COLO829 (cell line): ENCODE measurements around the gene DFFB.

Experiments
- DNase-seq: peaks from one replicate; pipeline ENCODE4 v3.0.0; 2012; ENCODE audit warnings: low spot score

DFFB gene

GRCh38 chr1:3872546-3872945, 15.3 kb downstream of the DFFB start:
- DNase-seq, result no peak

- DNase-seq, result no peak
These were observed 17.5 kb downstream of the DFFB start for GRCh38 chr1:3874736-3875135.

- no peak for DNase-seq
These were observed 19.4 kb downstream of the DFFB start for GRCh38 chr1:3876716-3877115.

- DNase-seq, result no peak
These were observed 21.8 kb downstream of the DFFB start for GRCh38 chr1:3879099-3879498.

- DNase-seq, result no peak
These were observed 22.6 kb downstream of the DFFB start for GRCh38 chr1:3879787-3880428.

- DNase-seq, result no peak
These were observed 23.3 kb downstream of the DFFB start for GRCh38 chr1:3880429-3881192.

GRCh38 chr1:3881193-3881480, 23.9 kb downstream of the DFFB start:
- DNase-seq, result no peak

GRCh38 chr1:3883194-3883925, 26.1 kb downstream of the DFFB start:
- DNase-seq, result no peak

GRCh38 chr1:3884966-3885365, 27.7 kb downstream of the DFFB start:
- no peak for DNase-seq

GRCh38 chr1:3885611-3886010, 28.3 kb downstream of the DFFB start:
- DNase-seq, result no peak

GRCh38 chr1:3886106-3886670, 28.9 kb downstream of the DFFB start:
- DNase-seq, result no peak

GRCh38 chr1:3886691-3887090, 29.4 kb downstream of the DFFB start:
- no peak for DNase-seq

- DNase-seq, result no peak
These were observed 31.0 kb downstream of the DFFB start for GRCh38 chr1:3888301-3888700.

GRCh38 chr1:3889936-3890335, 32.7 kb downstream of the DFFB start:
- DNase-seq, result no peak

- DNase-seq, result no peak
These were observed 33.4 kb downstream of the DFFB start for GRCh38 chr1:3890389-3891328.

- DNase-seq, result no peak
These were observed 34.1 kb downstream of the DFFB start for GRCh38 chr1:3891329-3891865.

- no peak for DNase-seq
These were observed 35.5 kb downstream of the DFFB start for GRCh38 chr1:3892748-3893147.

- DNase-seq, result no peak
These were observed 35.9 kb downstream of the DFFB start for GRCh38 chr1:3893190-3893589.

GRCh38 chr1:3894626-3895278, 37.5 kb downstream of the DFFB start:
- DNase-seq, result no peak

- DNase-seq, result no peak
These were observed 38.1 kb downstream of the DFFB start for GRCh38 chr1:3895279-3895950.

- no peak for DNase-seq
These were observed 38.7 kb downstream of the DFFB start for GRCh38 chr1:3895951-3896325.
